ENCODE results near the gene PKNOX2. TPM values are rescaled to one million over a fixed set of nuclear protein-coding genes. Genes with fewer than 3 reads are reported as not detected.

Gene PKNOX2
- total and polyA plus RNA-seq, 2 of the 8 experiments (the other 6 are each of a cell fraction or from before 2014, with no cell fraction given): 2.0 TPM

DNA sequence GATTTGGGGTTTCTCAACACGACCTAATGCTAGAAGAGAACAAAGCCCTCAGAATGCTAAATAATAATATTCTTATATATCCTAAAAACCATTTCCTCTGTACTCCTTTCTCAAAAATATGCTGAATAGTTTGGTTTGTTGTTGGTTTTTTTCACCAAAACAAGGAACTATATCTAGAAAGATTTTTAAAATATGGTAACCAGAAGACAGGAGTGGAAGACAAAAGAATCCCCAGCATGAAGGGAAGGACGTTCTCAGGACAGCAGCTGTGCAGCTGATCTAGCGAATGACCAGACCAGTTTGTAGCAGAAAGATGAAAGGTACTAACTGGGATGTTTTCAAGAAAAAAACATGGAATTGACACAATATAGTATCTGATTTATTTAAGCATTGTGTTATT is 312.2 kb downstream of the PKNOX2 start:
- Histone ChIP-seq H3K14ac (ENCODE audit: insufficient read length) (no peak overlapping the region), H2BK20ac (ENCODE audit: low read length) (no peak overlapping the region), H2AK5ac (ENCODE audit: low read depth, low read length) (no peak overlapping the region), H3K36me3 (ENCODE audit: control insufficient read depth in 2 of 4, insufficient read depth in 4 of 4, low read length in 3 of 4) (peaks cover 0 to 26% (median 5%) of the 10 kb centered on the region in 4 experiments; a peak in 5 of 8 replicates), H3K27me3 (replicated peaks in 1 of 4; ENCODE audit: control insufficient read depth in 3 of 4, extremely low read depth in 1 of 4, insufficient read depth in 3 of 4, low read length in 3 of 4) (no peaks in the 10 kb centered on the region), H3K4me1 (replicated peaks in 1 of 4; ENCODE audit: control insufficient read depth in 3 of 4, insufficient read depth in 4 of 4, low read length in 3 of 4) (peaks cover 2 to 8% (median 3%) of the 10 kb centered on the region in 4 experiments; a peak in 6 of 7 replicates), H4K20me1 (replicated peaks in 1 of 2; ENCODE audit: control insufficient read depth in 1 of 2, insufficient read depth in 2 of 2, low read length in 2 of 2) (no peaks in the 10 kb centered on the region), H3K23ac (ENCODE audit: insufficient read length) (no peak overlapping the region), H3K4me3 (ENCODE audit: extremely low read depth in 1 of 4, insufficient read depth in 2 of 4, low read depth in 3 of 4, low read length in 4 of 4) (no peak overlapping the region), H2BK12ac (ENCODE audit: low read depth, low read length) (no peak overlapping the region), H2AFZ (ENCODE audit: low read length) (no peak overlapping the region), H2BK5ac (ENCODE audit: low read depth, low read length) (no peak overlapping the region), H3K4me2 (ENCODE audit: insufficient read depth in 1 of 2, low read depth in 2 of 2, low read length in 2 of 2) (no peak overlapping the region), H3K79me2 (ENCODE audit: control insufficient read depth in 1 of 2, insufficient read depth in 2 of 2, low read length in 2 of 2) (no peaks in the 10 kb centered on the region), H3K9me3 (ENCODE audit: insufficient read depth in 2 of 2, low read depth in 1 of 2, low read length in 1 of 2) (no peaks in the 10 kb centered on the region), H3K9ac (replicated peaks in 1 of 4; ENCODE audit: extremely low read depth in 1 of 4, low read depth in 3 of 4, low read length in 3 of 4) (no peak overlapping the region), H3K79me1 (ENCODE audit: low read depth, low read length) (no peaks in the 10 kb centered on the region), H4K5ac (ENCODE audit: insufficient read length, low read depth, low read length) (no peak overlapping the region), H4K8ac (ENCODE audit: extremely low read depth, insufficient read depth, low read length) (no peak overlapping the region), H2BK15ac (ENCODE audit: low read length) (no peak overlapping the region), H3K18ac (ENCODE audit: extremely low read depth, low read length) (no peak overlapping the region), H4K91ac (replicated peaks; ENCODE audit: insufficient read length, low read length) (no peak overlapping the region), H2BK120ac (replicated peaks; ENCODE audit: low read depth, low read length) (no peak overlapping the region), H3K23me2 (ENCODE audit: low read depth, low read length) (no peaks in the 10 kb centered on the region), H3K56ac (replicated peaks; ENCODE audit: insufficient read length, low read depth, low read length) (no peak overlapping the region), H3K27ac (ENCODE audit: low read depth, low read length) (no peak overlapping the region), H3K4ac (replicated peaks; ENCODE audit: insufficient read length, low read depth, low read length) (no peak overlapping the region)
- no peak for FAIRE-seq
- DNase-seq (ENCODE audit: low read depth in 1 of 2, low spot score in 2 of 2): no peak
- TF ChIP-seq RAD21 (IDR thresholded peaks at IDR 0.05 in 1 of 2, conservative IDR thresholded peaks at IDR 0.05 in 1 of 2; ENCODE audit: low read depth in 2 of 2, low read length in 2 of 2) (no peak), RXRA (IDR thresholded peaks at IDR 0.05; ENCODE audit: insufficient read depth, low read depth, low read length) (no peak), CHD2 (IDR thresholded peaks at IDR 0.05; ENCODE audit: low read length) (no peak), SIRT6 (IDR thresholded peaks at IDR 0.05; ENCODE audit: low read length) (no peak)
- ChIA-PET POLR2A (ENCODE audit: partially characterized antibody) (no interaction called here), CTCF (ENCODE audit: partially characterized antibody) (interaction anchor here (1.4 to 1.5 kb wide), 2 partner anchors 24 to 42 kb away, joined by 4 read pairs; no protein-coding TSS in a partner anchor)
- 86% methylated on average over 3 of the region's 3 CpGs; no CpG with 5 or more reads in 1 of the 2 experiments for WGBS, 2 experiments (ENCODE audit: extremely low coverage in 1 of 2, insufficient coverage in 1 of 2, insufficient read length in 1 of 2, insufficient replicate concordance in 2 of 2, low coverage in 1 of 2, low lambda C conversion rate in 2 of 2, missing lambda C conversion rate in 1 of 2)

Measured in H1 (cell line).